Stimulated activated CD4-positive, alpha-beta T cell treated with anti-CD3 and anti-CD28 coated beads, Interleukin-1b, Interleukin-23, amount 100 ng/mL, for 48 hours (primary cell): ENCODE data around the gene LEKR1.
"Not testable (repeated sequence)": the region's sequence is repeated elsewhere in the genome, so short reads cannot be mapped to it uniquely, and the experiment has no call there.

Experiments used
- DNase-seq: peaks from one replicate; pipeline ENCODE4 v3.0.0-alpha.2; 2020

LEKR1 gene

GRCh38 chr3:156808025-156808424 lies 18.1 kb upstream of the LEKR1 start:
- no peak for DNase-seq

DNA sequence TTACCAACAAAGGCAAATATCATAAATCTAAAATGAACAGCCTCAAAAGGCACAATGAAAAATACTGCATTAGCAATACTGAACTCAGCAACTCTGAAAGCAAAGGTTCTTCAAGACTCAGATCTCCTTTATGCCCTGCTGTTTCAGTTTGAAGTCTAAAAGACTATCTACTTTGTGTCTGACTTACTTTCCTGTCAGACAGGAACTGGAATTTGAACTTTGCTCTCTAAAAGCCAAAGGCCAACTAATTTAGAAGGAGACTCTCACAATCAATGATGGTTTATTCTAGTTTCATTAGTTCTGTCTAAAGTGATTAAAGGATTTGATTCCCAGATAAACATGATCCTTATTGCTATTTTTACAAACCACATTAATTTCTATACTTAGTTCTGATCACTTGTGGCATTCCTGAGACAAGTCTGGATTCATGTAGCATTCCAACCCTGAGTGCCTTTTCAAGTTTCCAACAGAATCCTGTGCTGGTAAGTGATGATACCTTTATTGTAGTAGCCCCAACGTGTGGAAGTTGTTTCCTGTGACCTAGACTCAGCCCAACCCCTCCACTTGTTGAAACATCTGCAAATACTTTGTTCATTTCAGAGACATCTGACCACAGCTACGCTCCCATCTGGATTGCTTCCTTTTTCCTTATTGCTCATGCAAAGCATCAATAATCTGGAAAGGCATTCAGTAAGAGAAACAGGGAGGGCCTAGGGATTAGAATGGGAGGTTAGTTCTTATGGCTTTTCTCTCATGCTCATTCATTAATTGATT lies 14.9 kb upstream of the LEKR1 start:
- no peak for DNase-seq

DNA sequence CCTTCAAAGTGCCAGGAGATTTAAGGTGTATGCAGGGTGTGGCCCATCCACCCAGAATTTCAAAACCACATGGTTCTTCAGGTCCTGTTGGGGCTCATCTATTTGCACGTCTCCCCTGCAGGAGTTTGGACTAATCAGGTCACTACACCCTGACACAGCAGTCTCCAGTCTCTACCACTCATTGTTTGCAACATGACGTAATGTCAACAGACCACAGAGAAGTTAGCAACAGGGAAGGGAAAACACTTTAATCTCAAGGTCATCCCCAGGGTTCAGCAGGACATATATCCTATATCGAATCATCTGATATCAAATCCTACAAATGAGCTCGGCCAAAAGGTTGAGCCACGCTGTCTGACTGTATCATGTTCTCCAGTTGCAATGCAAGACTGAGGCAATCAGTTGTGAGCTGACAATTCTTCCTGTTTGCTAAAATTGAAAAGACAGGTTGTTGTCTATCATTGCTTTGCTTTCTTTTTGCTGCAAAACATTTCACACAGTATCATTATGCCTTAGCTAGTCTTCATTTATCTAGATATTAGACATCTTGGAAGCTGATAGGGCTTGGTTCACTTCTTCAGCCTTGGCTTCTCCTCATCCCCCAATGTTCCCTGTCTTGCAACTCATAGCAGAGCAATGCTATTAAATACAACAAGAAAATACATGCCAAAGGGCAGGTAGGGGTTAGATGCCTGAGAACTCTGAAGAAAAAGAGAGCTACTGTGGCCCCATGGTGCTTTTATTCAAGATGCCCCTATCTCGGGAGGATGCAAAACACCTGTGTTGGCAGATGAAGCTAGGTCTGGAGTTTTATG lies 13.4 kb upstream of the LEKR1 start:
- DNase-seq = no peak

DNA sequence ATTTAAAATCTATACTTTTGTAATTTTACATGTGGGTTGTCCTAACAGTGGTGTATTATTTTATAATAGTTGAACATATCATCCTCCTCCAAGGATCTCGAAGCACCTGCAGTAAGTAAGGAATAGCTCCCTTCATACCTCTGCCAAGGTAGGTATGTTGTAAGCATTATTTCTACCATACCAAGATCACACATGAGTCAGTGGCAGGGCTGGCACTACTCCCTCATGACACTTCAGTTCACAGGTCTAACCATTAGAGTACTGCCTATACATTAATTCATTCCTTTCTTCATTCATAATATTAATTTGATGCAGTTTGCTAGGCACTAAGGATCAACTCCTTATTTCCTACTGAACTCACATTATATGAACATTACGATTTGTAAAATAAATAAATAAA lies 11.9 kb upstream of the LEKR1 start:
- no peak for DNase-seq

DNA sequence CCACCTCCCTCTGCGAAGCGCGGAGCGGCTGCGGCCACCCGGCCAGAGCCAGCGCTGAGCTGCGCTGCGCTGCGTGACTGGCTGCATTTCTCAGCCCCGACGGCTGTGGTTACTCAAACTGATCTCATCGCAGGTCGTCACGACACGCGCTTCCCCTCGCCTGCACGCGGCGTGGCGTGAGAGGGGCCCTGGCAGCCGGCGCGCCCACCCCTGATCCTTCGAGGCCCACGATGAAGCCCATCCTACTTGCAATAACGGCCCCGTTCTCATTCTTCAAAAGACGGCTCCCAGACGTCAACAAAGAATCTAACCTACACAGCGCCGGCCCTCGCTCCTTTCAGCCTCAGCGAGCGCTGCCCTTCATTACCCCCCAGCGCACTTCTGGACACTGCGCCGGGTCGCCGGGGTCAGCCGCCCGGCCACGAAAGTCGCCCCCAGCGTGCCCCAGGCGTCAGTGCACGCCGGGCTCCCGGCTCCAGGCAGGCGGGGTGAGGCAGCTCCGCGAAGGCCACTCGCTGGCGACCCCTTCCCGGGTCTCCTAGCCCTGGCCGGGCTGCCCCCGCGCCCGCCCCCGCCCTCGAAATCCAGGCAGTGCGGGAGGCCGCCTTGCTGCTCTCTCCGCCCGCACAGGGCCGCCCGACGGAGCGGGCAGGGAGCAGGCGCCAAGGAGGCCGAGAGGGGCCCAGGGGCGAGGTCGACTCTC lies 9.9 kb upstream of the LEKR1 start:
- peak; percentile 39 for DNase-seq

- DNase-seq = peak; percentile 86
Observed at GRCh38 chr3:156816794-156817645, 9.1 kb upstream of the LEKR1 start.

GRCh38 chr3:156817646-156818272 lies 8.4 kb upstream of the LEKR1 start:
- no peak for DNase-seq

DNA sequence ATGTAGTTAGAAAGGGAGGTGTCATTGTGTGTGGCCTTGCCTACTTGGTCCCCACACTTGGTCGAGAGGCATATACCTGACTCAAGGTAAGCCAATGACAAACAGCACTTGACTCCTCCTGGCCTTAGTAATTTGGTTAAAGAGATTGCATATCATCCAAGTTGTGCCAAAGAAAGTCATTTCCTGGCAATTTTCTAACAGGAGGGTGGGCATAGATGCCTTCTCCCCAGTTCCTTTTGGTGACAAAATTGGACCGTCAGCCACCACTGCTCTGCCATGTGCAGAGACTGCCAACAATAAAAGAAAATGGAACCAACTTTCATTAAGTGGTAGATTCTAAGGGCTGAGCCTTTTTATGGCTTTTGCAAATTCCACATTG lies 7.9 kb upstream of the LEKR1 start:
- DNase-seq = no peak

GRCh38 chr3:156818890-156819289 lies 7.3 kb upstream of the LEKR1 start:
- DNase-seq = no peak

GRCh38 chr3:156819842-156820691 lies 6.1 kb upstream of the LEKR1 start:
- DNase-seq = no peak

DNA sequence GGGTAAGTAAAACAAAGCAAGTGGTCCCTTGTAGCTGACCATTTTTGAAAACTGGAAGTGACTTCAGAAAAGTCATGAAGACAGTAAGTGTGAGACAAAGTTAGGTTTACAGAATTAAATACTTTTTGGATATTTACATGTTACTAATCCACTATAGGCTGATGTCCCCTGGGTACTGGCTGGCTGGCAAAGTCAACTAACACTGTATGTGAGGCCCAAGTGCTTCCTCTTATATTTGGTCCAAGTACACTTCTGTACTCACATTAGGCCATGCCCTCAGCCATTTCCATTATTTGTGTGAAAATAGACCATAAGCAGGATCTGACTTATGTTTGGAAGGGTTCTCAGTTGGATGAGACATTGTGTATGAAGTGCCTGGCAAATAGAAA lies 5.5 kb upstream of the LEKR1 start:
- DNase-seq = no peak

DNA sequence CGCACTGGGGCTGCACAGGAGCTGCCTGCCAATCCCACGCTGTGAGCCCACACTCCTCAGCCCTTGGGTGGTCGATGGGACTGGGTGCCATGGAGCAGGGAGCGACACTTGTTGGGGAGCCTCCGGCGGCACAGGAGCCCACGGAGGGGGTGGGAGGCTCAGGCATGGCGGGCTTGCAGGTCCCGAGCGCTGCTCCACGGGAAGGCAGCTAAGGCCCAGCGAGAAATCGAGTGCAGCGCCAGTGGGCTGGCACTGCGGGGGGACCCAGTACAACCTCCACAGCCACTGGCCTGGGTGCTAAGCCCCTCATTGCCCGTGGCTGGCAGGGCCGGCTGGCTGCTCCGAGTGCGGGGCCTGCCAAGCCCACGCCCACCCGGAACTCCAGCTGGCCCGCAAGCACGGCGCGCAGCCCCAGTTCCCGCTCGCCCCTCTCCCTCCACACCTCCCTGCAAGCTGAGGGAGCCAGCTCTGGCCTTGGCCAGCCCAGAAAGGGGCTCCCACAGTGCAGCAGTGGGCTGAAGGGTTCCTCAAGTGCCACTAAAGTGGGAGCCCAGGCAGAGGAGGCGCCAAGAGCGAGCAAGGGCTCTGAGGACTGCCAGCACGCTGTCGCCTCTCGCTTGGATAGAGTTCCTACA lies 3.4 kb upstream of the LEKR1 start:
- DNase-seq = not testable (repeated sequence)

DNA sequence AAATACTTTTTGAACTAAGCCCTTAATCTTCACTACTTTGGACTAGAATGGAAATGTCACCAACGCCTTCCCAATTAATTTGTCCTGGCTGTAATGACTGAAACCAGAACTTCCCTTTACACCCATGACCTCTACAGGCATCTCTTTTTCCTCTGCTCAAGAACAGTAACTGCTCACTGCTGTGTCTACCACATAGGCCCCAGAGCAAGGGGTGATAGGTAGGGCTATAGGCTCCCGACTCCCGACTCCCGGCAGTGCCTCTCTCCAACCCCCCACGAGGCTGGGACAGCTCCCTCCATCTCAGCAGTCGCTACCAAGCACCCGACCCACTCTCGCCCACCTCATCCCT lies 384 bp upstream of the LEKR1 start:
- DNase-seq = no peak

DNA sequence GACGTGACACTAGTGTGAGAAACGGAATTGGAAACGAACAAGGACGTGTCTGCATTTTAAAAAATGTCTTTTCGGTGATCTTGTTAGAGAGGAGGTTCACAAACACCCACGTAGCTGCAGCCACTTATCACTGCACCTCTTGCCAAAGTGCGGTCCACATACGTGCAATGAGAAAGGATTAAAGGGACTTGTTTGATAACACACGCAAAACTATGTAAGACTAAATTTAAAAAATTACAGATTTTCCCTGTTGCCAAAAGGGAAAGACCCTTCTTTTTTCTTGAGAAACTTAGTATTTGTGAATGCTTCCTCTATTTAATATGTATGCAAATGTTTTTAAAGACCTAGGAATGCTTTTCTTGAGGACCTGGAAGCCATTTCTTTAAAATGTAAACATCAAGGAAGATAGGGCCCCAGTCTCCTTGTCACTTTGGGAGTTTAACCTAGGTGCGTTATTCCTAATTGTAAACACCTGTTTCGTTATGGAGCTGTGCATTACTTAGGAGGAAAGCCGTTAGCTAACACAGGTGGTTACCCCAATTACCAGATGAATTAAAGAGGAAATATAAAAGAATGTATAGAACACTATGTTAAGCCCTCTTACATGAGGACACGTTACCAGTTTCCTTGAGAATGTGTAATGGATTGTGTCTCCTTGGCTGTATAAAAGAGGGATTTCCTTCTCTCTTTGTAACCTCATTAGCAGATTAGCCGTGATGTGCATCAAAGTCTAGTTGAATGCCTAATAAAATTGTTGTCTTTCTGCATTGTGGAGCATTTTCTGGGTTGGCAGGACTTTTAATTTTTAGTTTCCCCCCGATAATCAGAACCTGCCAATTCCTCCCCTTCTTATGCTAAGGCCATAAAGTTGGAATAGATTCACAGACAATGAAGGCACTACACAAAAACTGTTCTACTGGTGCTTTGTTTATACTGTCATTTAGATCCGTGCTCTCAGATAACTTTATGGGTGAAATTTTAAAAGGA lies 1.0 kb downstream of the LEKR1 start:
- DNase-seq = peak; percentile 44

DNA sequence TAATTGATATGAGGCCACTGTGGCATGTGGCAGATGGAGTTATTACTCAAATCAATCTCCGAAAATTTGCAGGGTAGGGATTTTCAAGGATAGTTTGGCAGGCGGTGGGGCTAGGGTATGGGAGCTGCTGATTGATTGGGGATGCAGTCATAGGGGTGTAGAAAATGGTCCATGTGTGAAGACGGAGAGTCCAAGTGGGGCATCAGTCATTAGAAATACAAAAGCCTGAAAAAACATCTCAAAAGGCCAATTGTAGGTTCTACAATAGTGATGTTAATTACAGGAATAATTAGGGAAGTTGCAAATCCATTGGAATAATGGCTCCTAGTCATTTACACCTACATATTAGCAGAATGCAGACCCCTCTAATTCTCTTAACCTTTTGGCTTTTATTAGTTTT lies 4.9 kb downstream of the LEKR1 start:
- no peak for DNase-seq

DNA sequence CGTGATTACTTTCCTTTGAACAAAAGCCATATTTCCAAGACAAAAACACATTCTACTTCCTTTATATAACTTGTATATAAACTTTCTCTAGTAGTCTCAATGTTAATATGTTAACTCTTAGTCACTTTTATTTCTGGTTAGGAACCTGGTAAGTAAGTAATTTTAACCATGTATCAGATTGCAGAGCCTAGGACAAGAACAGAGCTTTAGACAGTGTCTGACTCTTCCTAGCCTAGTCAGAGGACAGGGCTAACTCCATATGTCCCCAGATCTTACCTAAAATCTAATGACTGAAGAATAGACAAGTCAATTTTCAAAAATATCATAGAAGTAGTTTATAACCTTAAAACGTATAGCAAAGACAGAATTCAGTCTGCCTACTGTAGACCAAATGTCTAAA lies 8.3 kb downstream of the LEKR1 start:
- DNase-seq = no peak

- no peak for DNase-seq
Observed at GRCh38 chr3:156834962-156835535, 8.9 kb downstream of the LEKR1 start.

- no peak for DNase-seq
Observed at GRCh38 chr3:156836701-156837100, 10.5 kb downstream of the LEKR1 start.

DNA sequence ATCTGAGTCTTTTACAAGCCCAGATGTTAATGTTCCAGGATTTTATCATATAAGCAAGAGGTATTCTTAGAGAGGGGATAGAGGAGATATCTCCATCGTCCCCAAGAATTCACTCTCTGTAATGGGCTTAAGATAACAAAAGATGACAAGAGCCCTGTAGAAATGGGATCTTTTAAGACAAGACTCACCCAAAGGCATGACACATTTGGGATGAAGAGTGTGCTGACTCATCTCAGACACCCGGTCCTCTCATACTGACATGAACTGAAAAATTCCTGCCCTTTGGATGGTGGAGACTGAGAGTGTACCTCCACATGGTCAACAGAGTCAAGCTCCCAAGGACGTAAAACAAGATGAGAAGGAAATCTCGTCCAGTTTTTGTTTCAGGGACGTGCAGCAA lies 11.0 kb downstream of the LEKR1 start:
- no peak for DNase-seq
